Measurements from ENCODE around the gene ZNF225.

ZNF225 gene

DNA sequence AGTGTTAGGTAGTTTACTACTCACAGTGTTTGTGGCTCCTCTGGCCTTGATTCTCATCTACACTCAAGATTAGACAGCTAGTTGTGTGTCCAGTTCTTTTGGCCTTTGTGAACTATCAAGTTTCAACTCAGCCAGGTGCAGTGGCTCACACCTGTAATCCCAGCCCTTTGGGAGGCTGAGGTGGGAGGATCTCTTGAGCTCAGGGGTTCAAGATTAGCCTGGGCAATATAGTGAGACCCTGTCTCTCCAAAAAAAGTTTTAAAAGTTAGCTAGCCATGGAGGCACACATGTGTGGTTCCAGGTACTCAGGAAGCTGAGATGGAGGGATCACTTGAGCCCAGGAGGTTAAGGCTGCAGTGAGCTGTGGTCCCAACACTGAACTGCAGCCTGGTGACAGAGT lies 67.8 kb downstream of the ZNF225 start:
- Mint-ChIP-seq H3K4me3 (no peak overlapping the region), H3K36me3 (ENCODE audit: low read depth) (peaks cover 23% of the 10 kb centered on the region), H3K27me3 (ENCODE audit: low read depth) (no peaks in the 10 kb centered on the region), H3K4me1 (ENCODE audit: low read depth) (no peaks in the 10 kb centered on the region), H3K27ac (no peak overlapping the region), H3K9me3 (peaks cover 85% of the 10 kb centered on the region)
- DNase-seq (ENCODE audit: low spot score): no peak

DNA sequence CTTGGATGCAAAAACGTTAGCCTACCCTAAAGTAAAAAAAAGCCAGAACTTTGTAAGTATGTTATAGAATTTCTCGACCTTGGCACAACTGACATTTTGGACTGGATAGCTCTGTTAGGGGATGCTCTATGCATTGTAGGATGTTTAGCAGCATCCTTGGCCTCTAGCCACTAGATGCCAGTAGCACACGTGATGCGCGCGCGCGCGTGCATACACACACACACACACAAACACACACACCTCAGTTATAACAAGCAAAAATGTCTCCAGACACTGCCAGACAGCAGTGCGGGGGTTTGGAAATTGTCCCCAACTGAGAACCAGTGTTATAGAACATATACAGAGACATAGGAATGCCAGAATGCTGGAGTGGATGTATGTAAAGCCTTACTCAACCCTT lies 68.9 kb downstream of the ZNF225 start:
- Mint-ChIP-seq H3K27ac (no peak overlapping the region), H3K36me3 (ENCODE audit: low read depth) (peaks cover 11% of the 10 kb centered on the region), H3K4me3 (no peak overlapping the region), H3K4me1 (ENCODE audit: low read depth) (no peaks in the 10 kb centered on the region), H3K9me3 (peaks cover 78% of the 10 kb centered on the region), H3K27me3 (ENCODE audit: low read depth) (no peaks in the 10 kb centered on the region)
- DNase-seq (ENCODE audit: low spot score): no peak

All from T-helper 2 cell treated with Interferon-gamma antibody and Interleukin-4, amounts not matched to agents 5 μg/mL and 100 μg/mL, for 36 hours (primary cell).